ENCODE measurements around the gene ZWINT. TPM values are rescaled to one million over a fixed set of nuclear protein-coding genes. Genes with fewer than 3 reads are reported as not detected.

ZWINT gene
- total and polyA plus RNA-seq, 3 donors from 2014 or later: 36.7 to 83.8 (median 61.4) TPM

GRCh38 chr10:56318816-56319215, 42.2 kb downstream of the ZWINT start:
- H3K4me1 ChIP-seq: no peaks in the 10 kb centered on the region
- WGBS, 2 donors: 61 to 81% methylated on average over 2 of the region's 2 CpGs
- no peak overlapping the region for H3K27ac ChIP-seq
- H3K36me3 ChIP-seq (ENCODE audit: low read depth, missing control alignments): no peaks in the 10 kb centered on the region
- no peaks in the 10 kb centered on the region for H3K27me3 ChIP-seq
- H3K4me3 ChIP-seq: no peak overlapping the region
- no peaks in the 10 kb centered on the region for H3K9me3 ChIP-seq
- intact Hi-C loops (cut with DNase I; ENCODE audit: low total_unique reads): no loop called here
- TF ChIP-seq, protein P1, sequence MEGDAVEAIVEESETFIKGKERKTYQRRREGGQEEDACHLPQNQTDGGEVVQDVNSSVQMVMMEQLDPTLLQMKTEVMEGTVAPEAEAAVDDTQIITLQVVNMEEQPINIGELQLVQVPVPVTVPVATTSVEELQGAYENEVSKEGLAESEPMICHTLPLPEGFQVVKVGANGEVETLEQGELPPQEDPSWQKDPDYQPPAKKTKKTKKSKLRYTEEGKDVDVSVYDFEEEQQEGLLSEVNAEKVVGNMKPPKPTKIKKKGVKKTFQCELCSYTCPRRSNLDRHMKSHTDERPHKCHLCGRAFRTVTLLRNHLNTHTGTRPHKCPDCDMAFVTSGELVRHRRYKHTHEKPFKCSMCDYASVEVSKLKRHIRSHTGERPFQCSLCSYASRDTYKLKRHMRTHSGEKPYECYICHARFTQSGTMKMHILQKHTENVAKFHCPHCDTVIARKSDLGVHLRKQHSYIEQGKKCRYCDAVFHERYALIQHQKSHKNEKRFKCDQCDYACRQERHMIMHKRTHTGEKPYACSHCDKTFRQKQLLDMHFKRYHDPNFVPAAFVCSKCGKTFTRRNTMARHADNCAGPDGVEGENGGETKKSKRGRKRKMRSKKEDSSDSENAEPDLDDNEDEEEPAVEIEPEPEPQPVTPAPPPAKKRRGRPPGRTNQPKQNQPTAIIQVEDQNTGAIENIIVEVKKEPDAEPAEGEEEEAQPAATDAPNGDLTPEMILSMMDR (IDR thresholded peaks at IDR 0.05): no peak
- TF ChIP-seq POLR2A (IDR thresholded peaks at IDR 0.05): no peak
- DNase-seq: no peak

GRCh38 chr10:56317603-56318002, 43.5 kb downstream of the ZWINT start:
- Histone ChIP-seq H3K27ac (no peak overlapping the region), H3K4me3 (no peak overlapping the region), H3K27me3 (no peaks in the 10 kb centered on the region), H3K9me3 (no peaks in the 10 kb centered on the region), H3K36me3 (ENCODE audit: low read depth, missing control alignments) (no peaks in the 10 kb centered on the region), H3K4me1 (no peaks in the 10 kb centered on the region)
- no peak for DNase-seq
- WGBS, 2 donors: 71 to 82% methylated on average over 3 of the region's 3 CpGs
- intact Hi-C loops (cut with DNase I; ENCODE audit: low total_unique reads): no loop called here
- no peak for TF ChIP-seq POLR2A (IDR thresholded peaks at IDR 0.05)
- TF ChIP-seq, protein P1 (IDR thresholded peaks at IDR 0.05): no peak

DNA sequence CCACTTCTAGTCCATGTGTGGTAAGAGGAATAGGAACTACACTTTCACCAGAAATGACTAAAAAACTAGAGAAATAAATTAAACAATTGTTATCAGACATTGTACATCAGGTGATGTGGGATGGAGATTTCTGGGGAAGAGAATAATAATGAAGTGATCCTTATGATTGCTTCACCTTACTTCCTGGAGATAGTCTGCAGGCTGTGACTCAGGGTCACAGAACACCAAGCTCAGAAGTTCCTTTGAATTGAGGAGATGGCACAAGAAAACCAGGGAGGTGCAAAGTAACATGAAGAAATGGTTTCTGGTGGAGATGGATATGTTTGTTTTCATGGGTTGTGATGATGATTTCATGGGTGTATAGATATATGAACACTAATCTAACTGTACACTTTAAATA, 44.5 kb downstream of the ZWINT start:
- no peaks in the 10 kb centered on the region for H3K36me3 ChIP-seq (ENCODE audit: low read depth, missing control alignments)
- intact Hi-C loops (cut with DNase I; ENCODE audit: low total_unique reads): no loop called here
- no peaks in the 10 kb centered on the region for H3K9me3 ChIP-seq
- no peaks in the 10 kb centered on the region for H3K4me1 ChIP-seq
- no peaks in the 10 kb centered on the region for H3K27me3 ChIP-seq
- no peak overlapping the region for H3K27ac ChIP-seq
- TF ChIP-seq, protein P1 (IDR thresholded peaks at IDR 0.05): no peak
- no peak for TF ChIP-seq POLR2A (IDR thresholded peaks at IDR 0.05)
- DNase-seq: no peak
- H3K4me3 ChIP-seq: no peak overlapping the region

Data from testis (tissue), 3 donors.